Measurements from ENCODE around the gene TNIK. TPM values are rescaled to one million over a fixed set of nuclear protein-coding genes. Genes with fewer than 3 reads are reported as not detected.

Gene TNIK
- total RNA-seq, 4 donors from 2014 or later, result 1.5 to 20.3 (median 7.7) TPM

DNA sequence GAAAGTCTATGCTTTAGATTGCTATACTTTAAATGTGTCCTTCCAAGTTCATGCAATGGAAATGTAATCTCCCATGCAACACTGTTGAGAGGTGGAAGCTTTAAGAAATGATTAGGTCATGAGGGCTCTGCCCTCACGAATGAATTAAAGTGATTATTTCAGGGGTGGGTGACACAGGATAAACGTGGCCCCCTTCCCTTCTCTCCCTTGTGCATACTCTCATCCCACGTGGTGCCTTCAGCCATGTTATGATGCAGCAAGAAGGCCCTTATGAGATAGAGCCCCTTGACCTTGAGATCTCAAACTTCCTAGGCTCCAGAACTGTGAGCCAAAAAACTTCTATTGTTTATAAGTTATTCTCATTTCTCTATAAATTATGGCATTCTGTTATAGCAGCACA, 183.3 kb downstream of the TNIK start:
- H3K36me3 ChIP-seq, result no peaks in the 10 kb centered on the region
- TF ChIP-seq, protein P1, sequence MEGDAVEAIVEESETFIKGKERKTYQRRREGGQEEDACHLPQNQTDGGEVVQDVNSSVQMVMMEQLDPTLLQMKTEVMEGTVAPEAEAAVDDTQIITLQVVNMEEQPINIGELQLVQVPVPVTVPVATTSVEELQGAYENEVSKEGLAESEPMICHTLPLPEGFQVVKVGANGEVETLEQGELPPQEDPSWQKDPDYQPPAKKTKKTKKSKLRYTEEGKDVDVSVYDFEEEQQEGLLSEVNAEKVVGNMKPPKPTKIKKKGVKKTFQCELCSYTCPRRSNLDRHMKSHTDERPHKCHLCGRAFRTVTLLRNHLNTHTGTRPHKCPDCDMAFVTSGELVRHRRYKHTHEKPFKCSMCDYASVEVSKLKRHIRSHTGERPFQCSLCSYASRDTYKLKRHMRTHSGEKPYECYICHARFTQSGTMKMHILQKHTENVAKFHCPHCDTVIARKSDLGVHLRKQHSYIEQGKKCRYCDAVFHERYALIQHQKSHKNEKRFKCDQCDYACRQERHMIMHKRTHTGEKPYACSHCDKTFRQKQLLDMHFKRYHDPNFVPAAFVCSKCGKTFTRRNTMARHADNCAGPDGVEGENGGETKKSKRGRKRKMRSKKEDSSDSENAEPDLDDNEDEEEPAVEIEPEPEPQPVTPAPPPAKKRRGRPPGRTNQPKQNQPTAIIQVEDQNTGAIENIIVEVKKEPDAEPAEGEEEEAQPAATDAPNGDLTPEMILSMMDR (IDR thresholded peaks at IDR 0.05), result no peak
- TF ChIP-seq POLR2A (IDR thresholded peaks at IDR 0.05), result no peak
- no peak overlapping the region for H3K27ac ChIP-seq
- intact Hi-C loops (cut with DNase I; ENCODE audit: low total_unique reads), result no loop called here
- H3K27me3 ChIP-seq, result no peaks in the 10 kb centered on the region
- H3K4me3 ChIP-seq, result no peak overlapping the region
- no peak for DNase-seq
- H3K4me1 ChIP-seq, result no peaks in the 10 kb centered on the region
- no peaks in the 10 kb centered on the region for H3K9me3 ChIP-seq

DNA sequence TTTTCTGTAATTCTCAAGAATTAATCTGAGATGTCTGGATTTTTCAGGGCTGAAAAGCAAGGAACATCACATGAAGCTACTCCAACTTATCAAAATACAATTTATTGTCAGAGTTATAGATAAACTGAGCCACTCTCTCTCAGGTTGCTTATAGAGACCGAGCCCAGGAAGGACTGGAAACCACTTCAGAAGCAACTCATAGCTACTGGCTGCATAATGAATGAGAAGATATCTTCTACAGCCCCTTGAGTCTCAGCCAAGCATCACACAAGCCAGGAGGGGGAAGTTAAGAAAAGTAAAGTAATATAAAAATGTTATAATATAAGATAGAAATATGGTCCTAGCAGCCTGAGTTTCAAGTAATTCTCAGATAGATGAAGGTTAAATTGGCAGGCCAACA, 186.0 kb downstream of the TNIK start:
- no peak overlapping the region for H3K4me3 ChIP-seq

DNA sequence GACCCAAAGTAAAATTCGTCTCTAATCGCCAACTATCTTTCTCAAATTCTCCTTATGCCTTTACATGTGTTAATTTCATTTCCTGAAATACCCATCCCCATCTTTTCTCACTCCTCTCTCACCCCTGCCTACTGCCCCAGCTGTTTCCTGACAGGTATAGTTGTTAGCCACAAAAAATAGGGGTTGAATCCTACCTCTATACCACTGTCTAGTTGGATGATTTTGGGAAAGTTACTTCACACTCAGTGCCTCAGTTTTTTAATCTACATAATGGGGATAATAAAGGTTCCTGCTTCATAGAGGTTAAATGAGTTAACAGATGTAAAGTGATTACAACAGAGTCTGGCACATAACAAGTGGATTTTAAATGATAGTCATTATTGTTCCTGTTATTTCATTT, 189.7 kb downstream of the TNIK start:
- H3K27ac ChIP-seq, result no peak overlapping the region

More for the DNA sequence above, 186.0 kb downstream of the TNIK start:
- Histone ChIP-seq H3K27ac (no peak overlapping the region), H3K4me1 (no peaks in the 10 kb centered on the region), H3K36me3 (no peaks in the 10 kb centered on the region), H3K9me3 (no peaks in the 10 kb centered on the region), H3K27me3 (no peaks in the 10 kb centered on the region)
- DNase-seq, result no peak
- TF ChIP-seq, protein P1 (IDR thresholded peaks at IDR 0.05), result no peak
- no peak for TF ChIP-seq POLR2A (IDR thresholded peaks at IDR 0.05)
- intact Hi-C loops (cut with DNase I; ENCODE audit: low total_unique reads), result no loop called here

DNA sequence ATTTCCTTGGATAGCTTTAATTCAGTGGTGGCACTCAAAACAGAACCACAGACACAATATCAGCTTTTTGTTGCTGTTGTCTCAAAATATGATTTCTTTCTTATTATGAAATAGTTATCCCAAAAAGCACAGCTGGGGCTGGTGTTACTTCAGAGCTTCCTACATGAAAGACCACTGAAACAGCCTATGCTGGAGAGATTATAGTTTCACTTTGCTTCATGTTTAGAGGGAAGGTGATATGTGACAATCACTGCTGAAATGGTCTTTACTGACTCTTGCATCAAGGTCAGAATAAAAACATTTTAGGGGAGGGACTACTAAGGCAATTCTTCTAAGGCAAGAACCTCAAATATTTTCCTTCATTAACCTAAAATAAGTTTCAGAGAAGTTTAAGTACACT, 190.7 kb downstream of the TNIK start:
- no peaks in the 10 kb centered on the region for H3K9me3 ChIP-seq
- H3K4me3 ChIP-seq, result no peak overlapping the region
- H3K36me3 ChIP-seq, result no peaks in the 10 kb centered on the region
- no peaks in the 10 kb centered on the region for H3K4me1 ChIP-seq
- no peak overlapping the region for H3K27ac ChIP-seq
- intact Hi-C loops (cut with DNase I; ENCODE audit: low total_unique reads), result no loop called here
- no peaks in the 10 kb centered on the region for H3K27me3 ChIP-seq
- TF ChIP-seq, protein P1 (IDR thresholded peaks at IDR 0.05), result no peak
- TF ChIP-seq POLR2A (IDR thresholded peaks at IDR 0.05), result no peak
- no peak for DNase-seq

More for the DNA sequence above, 189.7 kb downstream of the TNIK start:
- H3K4me3 ChIP-seq, result no peak overlapping the region
- H3K4me1 ChIP-seq, result no peaks in the 10 kb centered on the region
- intact Hi-C loops (cut with DNase I; ENCODE audit: low total_unique reads), result no loop called here
- H3K27me3 ChIP-seq, result no peaks in the 10 kb centered on the region
- DNase-seq, result no peak
- no peaks in the 10 kb centered on the region for H3K36me3 ChIP-seq
- TF ChIP-seq, protein P1 (IDR thresholded peaks at IDR 0.05), result no peak
- TF ChIP-seq POLR2A (IDR thresholded peaks at IDR 0.05), result no peak
- no peaks in the 10 kb centered on the region for H3K9me3 ChIP-seq

DNA sequence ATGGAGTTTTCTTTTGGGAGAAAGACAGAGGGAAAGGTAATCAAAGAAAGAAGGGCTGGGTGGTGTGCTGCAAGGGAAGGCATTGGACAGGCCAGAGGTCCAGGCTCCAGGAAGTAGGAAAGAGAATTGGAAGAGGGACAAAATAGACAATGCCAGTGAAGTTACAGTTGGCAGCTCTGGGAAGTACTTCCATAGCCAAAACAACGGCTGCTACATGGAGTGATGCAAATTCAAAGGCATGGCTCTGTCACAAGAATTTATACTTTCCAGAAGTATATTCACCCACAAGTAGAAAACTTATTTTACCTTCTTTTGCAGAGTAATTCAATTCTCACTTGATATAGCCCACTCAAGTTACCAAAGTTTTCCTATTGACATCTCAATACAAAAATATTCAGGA, 191.5 kb downstream of the TNIK start:
- Histone ChIP-seq H3K27ac (no peak overlapping the region), H3K36me3 (no peaks in the 10 kb centered on the region), H3K9me3 (no peaks in the 10 kb centered on the region), H3K4me1 (no peaks in the 10 kb centered on the region), H3K27me3 (no peaks in the 10 kb centered on the region), H3K4me3 (no peak overlapping the region)
- DNase-seq, result no peak
- intact Hi-C loops (cut with DNase I; ENCODE audit: low total_unique reads), result no loop called here
- TF ChIP-seq POLR2A (IDR thresholded peaks at IDR 0.05), result no peak
- TF ChIP-seq, protein P1 (IDR thresholded peaks at IDR 0.05), result no peak

Data from uterus (tissue), 4 donors.